Keratinocyte (primary cell): ENCODE results near the gene TNS1.

ENCODE experiments used
- CTCF ChIP-seq, 3 experiments: IDR thresholded peaks in 1 of 3; conservative IDR thresholded peaks in 1 of 3; optimal IDR thresholded peaks in 1 of 3; 2 replicates in 2 of 3; 3 replicates in 1 of 3; pipeline versions ENCODE3 to v1.5.1; 2011; ENCODE audit warnings: low read length in 3 of 3, mild to moderate bottlenecking in 3 of 3, moderate library complexity in 2 of 3, control low read depth in 1 of 3, inconsistent platforms in 1 of 3; ENCODE audit not compliant: insufficient read depth in 2 of 3; ENCODE audit errors: extremely low read depth in 1 of 3
- EZH2 ChIP-seq: IDR thresholded peaks from one replicate; pipeline ENCODE4 v1.6.1; 2012; ENCODE audit warnings: inconsistent platforms, mild to moderate bottlenecking, low read length, moderate library complexity

GRCh38 chr2:217872319-217872718, 130.5 kb downstream of the TNS1 start:
- peak in 1 of 3 experiments; percentile 14 for TF ChIP-seq CTCF (optimal IDR thresholded peaks at IDR 0.05 in 1 of 3, IDR thresholded peaks at IDR 0.05 in 1 of 3, conservative IDR thresholded peaks at IDR 0.05 in 1 of 3; ENCODE audit: extremely low read depth in 1 of 3, insufficient read depth in 2 of 3, low read length in 3 of 3)
- TF ChIP-seq EZH2: no peak
